ENCODE results near the gene ACSS1. TPM values are rescaled to one million over a fixed set of nuclear protein-coding genes. Genes with fewer than 3 reads are reported as not detected.

The ACSS1 gene
- total RNA-seq, 1 donor: 1.4 TPM

DNA sequence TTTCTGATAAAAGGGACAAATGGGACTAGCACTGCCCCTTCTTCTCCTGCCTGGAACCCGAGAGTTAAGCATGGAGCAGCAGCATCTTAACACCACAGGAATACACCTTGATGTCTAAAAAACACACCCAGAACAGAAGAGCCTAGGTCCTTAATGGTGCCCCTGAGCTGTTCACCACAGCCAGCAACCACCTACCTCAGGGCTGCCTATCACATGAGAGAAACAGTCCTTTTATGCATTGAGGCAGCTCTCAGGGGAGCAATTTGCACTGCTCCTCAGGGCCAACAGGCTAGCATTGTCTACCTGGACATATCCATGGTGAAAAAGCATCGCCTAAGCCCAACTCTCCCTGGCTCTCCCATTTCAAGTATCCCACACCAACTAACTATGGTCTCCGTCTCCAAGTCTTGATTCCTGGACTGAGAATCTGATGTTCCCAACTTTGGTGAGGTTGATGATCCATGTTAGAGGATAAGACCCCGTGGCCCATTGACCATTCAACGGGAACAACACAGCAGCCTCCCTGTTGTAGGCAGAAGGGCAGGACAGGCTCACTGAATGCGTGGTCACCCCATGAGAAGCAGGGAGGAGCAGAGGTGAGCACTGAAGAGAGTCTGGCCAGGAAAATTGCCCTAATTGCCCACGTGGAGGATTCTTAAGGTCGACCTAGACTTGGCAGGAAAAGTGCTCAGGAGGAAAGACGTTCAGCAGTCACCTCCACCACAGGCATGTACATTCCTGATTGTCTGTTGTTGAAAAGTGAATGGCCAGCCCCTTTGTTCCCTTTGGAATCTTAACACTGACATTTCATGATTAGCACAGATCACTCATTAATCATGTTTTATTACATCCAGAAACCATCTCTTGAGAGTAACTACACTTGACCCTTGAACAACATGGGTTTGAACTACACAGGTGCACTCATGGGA lies 61.2 kb downstream of the ACSS1 start:
- peaks cover 24% of the 10 kb centered on the region for H3K27me3 ChIP-seq (ENCODE audit: insufficient read depth, low read length)
- H4K20me1 ChIP-seq (ENCODE audit: insufficient read depth, low read length): no peaks in the 10 kb centered on the region
- H3K27ac ChIP-seq (ENCODE audit: low read depth, low read length): no peak overlapping the region
- H2AFZ ChIP-seq (ENCODE audit: low read length): no peak overlapping the region
- H3K79me2 ChIP-seq (ENCODE audit: insufficient read depth, low read length): peaks cover 8% of the 10 kb centered on the region
- TF ChIP-seq, protein P1, sequence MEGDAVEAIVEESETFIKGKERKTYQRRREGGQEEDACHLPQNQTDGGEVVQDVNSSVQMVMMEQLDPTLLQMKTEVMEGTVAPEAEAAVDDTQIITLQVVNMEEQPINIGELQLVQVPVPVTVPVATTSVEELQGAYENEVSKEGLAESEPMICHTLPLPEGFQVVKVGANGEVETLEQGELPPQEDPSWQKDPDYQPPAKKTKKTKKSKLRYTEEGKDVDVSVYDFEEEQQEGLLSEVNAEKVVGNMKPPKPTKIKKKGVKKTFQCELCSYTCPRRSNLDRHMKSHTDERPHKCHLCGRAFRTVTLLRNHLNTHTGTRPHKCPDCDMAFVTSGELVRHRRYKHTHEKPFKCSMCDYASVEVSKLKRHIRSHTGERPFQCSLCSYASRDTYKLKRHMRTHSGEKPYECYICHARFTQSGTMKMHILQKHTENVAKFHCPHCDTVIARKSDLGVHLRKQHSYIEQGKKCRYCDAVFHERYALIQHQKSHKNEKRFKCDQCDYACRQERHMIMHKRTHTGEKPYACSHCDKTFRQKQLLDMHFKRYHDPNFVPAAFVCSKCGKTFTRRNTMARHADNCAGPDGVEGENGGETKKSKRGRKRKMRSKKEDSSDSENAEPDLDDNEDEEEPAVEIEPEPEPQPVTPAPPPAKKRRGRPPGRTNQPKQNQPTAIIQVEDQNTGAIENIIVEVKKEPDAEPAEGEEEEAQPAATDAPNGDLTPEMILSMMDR (IDR thresholded peaks at IDR 0.05; ENCODE audit: extremely low read depth, low read depth, low read length): no peak
- no peak for DNase-seq (ENCODE audit: insufficient read length, low spot score, missing footprints)
- H3K4me2 ChIP-seq (ENCODE audit: insufficient read depth, low read length): no peak overlapping the region
- no peaks in the 10 kb centered on the region for H3K36me3 ChIP-seq (ENCODE audit: insufficient read depth, low read length)
- no peak overlapping the region for H3K4me3 ChIP-seq (ENCODE audit: insufficient read depth, low read length)
- no peaks in the 10 kb centered on the region for H3K9me3 ChIP-seq (ENCODE audit: low read depth, low read length)
- peaks cover 30% of the 10 kb centered on the region for H3K4me1 ChIP-seq (ENCODE audit: insufficient read depth, low read length)

DNA sequence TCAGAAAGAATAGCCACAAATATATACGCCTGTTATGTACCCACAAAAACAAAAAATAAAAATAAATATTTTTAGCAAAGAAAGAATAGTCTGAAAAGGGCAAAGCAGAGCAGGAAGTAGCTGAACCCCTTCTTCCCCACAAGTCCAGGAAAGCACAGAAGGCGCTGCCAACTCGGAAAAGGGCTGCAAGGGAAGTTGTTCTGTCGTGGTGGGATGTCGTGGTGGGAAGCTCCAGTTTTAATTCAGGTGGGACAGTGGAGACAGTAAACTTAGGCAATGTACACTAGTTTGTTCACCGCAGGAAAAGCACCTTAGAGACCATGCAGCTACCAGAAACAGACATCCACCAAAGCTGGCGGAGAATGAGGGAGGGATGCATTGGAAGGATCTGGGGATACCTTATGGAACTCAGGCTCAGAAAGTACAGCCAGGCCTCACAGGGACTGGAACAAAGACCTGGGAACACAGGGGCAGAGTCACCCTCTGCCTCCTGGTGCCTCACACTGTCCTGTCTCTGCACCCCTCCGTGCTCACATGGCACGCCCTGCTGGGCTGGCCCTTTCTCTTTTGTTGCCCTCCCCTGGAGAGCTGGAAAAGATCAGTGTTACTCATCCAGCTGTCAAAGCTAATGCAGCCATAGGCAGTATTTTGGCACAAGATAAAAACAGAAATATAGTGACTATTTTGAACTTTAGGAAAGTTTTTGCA lies 62.0 kb downstream of the ACSS1 start:
- peaks cover 16% of the 10 kb centered on the region for H3K79me2 ChIP-seq (ENCODE audit: insufficient read depth, low read length)
- DNase-seq (ENCODE audit: insufficient read length, low spot score, missing footprints): no peak
- TF ChIP-seq, protein P1 (IDR thresholded peaks at IDR 0.05; ENCODE audit: extremely low read depth, low read depth, low read length): no peak
- H2AFZ ChIP-seq (ENCODE audit: low read length): no peak overlapping the region
- no peaks in the 10 kb centered on the region for H3K9me3 ChIP-seq (ENCODE audit: low read depth, low read length)
- no peak overlapping the region for H3K4me3 ChIP-seq (ENCODE audit: insufficient read depth, low read length)
- no peaks in the 10 kb centered on the region for H4K20me1 ChIP-seq (ENCODE audit: insufficient read depth, low read length)
- peaks cover 37% of the 10 kb centered on the region for H3K4me1 ChIP-seq (ENCODE audit: insufficient read depth, low read length)
- H3K4me2 ChIP-seq (ENCODE audit: insufficient read depth, low read length): no peak overlapping the region
- H3K27ac ChIP-seq (ENCODE audit: low read depth, low read length): no peak overlapping the region
- H3K27me3 ChIP-seq (ENCODE audit: insufficient read depth, low read length): peaks cover 24% of the 10 kb centered on the region
- no peaks in the 10 kb centered on the region for H3K36me3 ChIP-seq (ENCODE audit: insufficient read depth, low read length)

DNA sequence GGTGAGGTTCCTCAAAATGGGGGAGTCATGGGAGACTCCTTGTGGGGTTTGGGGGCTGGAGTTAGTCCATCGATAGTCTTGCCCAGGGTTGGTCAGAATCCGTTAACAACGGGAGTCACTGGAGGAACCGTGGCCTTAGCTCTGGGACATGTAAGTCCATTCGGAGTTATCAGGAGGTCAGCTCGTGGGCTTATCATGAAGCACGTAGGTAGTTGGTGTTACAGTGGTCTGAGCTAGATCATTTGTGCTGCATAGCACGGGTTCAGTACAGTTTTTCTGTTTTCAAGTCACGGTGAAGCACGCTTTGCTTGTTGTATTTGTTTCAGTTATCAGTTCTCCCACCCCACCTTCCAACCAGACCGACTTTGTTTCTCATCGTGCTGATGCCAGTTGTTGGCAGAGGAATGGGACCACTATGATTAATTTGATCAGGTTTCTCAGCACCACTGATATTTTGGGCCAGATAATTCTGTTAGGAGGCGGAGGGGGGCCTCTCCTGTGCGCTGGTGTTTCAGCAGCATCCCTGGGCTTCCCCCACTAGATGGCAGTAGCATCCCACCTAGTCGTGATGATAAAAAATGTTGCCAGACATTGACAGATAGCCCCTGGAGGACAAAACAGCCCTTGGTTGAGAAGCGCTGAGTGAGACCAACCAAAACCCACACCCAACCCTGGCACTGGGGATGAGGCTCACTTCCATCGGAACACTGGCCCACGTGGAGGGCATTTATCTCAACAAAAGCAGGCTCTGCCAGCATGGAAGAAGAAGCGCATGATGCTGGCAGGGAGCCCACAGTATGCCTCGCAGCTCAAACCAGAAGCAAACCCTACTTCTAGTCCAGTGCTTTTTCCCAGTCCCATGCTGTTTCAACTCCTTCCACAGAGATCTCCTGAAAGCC lies 63.2 kb downstream of the ACSS1 start:
- no peak for DNase-seq (ENCODE audit: insufficient read length, low spot score, missing footprints)
- Histone ChIP-seq H3K9me3 (ENCODE audit: low read depth, low read length) (no peaks in the 10 kb centered on the region), H3K4me2 (ENCODE audit: insufficient read depth, low read length) (peak overlapping the region; percentile 85), H3K79me2 (ENCODE audit: insufficient read depth, low read length) (peaks cover 28% of the 10 kb centered on the region), H3K36me3 (ENCODE audit: insufficient read depth, low read length) (no peaks in the 10 kb centered on the region), H2AFZ (ENCODE audit: low read length) (peak overlapping the region; percentile 45), H4K20me1 (ENCODE audit: insufficient read depth, low read length) (no peaks in the 10 kb centered on the region), H3K4me1 (ENCODE audit: insufficient read depth, low read length) (peaks cover 28% of the 10 kb centered on the region), H3K27me3 (ENCODE audit: insufficient read depth, low read length) (peaks cover 24% of the 10 kb centered on the region), H3K27ac (ENCODE audit: low read depth, low read length) (no peak overlapping the region), H3K4me3 (ENCODE audit: insufficient read depth, low read length) (peak overlapping the region; percentile 55)
- TF ChIP-seq, protein P1 (IDR thresholded peaks at IDR 0.05; ENCODE audit: extremely low read depth, low read depth, low read length): peak; percentile 94
